D721Med (cell line): ENCODE measurements around the gene MORN4.

Experiments
- DNase-seq: peaks from one replicate; pipeline ENCODE4 v3.0.0; 2011; ENCODE audit warnings: low spot score; ENCODE audit not compliant: insufficient read length
- FAIRE-seq: peaks from 2 replicates; lab custom pipeline; 2011; peaks lifted over from hg19 to GRCh38; lab: Jason Lieb, UNC
- TF ChIP-seq, protein P1 (sequence below): IDR thresholded peaks from 2 replicates; pipeline ENCODE4 v1.5.1; 2012; ENCODE audit warnings: mild to moderate bottlenecking, control low read depth; ENCODE audit not compliant: insufficient read depth; ENCODE audit errors: missing control alignments

Gene MORN4

DNA sequence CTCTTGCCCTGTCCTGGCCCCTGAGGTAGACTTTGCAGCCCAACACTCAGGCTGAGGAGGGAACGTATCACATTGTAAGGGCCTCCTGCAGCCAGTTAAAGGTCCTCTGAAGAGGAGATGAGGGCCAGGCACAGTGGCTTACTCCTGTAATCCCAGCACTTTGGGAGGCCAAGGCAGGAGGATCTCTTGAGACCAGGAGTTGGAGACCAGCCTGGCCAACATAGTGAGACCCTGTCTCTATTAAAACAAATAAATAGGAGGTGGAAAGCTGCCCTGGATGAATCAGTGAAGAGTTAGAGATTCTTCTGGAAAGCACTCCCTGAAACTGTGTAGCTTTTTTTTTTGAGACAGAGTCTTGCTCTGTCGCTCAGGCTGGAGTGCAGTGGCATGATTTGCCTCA, 46.1 kb downstream of the MORN4 start:
- DNase-seq (no peak), FAIRE-seq (no peak)
- TF ChIP-seq, protein P1, sequence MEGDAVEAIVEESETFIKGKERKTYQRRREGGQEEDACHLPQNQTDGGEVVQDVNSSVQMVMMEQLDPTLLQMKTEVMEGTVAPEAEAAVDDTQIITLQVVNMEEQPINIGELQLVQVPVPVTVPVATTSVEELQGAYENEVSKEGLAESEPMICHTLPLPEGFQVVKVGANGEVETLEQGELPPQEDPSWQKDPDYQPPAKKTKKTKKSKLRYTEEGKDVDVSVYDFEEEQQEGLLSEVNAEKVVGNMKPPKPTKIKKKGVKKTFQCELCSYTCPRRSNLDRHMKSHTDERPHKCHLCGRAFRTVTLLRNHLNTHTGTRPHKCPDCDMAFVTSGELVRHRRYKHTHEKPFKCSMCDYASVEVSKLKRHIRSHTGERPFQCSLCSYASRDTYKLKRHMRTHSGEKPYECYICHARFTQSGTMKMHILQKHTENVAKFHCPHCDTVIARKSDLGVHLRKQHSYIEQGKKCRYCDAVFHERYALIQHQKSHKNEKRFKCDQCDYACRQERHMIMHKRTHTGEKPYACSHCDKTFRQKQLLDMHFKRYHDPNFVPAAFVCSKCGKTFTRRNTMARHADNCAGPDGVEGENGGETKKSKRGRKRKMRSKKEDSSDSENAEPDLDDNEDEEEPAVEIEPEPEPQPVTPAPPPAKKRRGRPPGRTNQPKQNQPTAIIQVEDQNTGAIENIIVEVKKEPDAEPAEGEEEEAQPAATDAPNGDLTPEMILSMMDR = no peak

DNA sequence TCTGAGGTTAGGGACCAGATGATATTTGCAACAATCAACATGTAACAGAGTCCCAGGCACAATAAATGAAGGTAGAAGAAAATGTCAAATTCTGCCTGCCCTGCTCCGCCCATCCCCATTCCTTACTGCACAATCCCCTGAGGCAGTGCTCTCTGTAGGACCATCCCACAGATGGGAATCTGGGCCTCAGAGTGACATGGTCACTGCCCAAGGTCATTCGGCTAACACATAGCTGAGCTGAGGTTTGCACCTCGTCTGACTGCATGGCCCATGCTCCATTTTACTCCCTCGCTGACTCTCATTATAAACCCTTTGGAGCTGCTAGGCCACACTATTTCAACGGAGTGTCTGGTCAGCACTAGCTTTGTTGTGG, 47.9 kb downstream of the MORN4 start:
- FAIRE-seq (no peak), DNase-seq (no peak)
- TF ChIP-seq, protein P1 = no peak

DNA sequence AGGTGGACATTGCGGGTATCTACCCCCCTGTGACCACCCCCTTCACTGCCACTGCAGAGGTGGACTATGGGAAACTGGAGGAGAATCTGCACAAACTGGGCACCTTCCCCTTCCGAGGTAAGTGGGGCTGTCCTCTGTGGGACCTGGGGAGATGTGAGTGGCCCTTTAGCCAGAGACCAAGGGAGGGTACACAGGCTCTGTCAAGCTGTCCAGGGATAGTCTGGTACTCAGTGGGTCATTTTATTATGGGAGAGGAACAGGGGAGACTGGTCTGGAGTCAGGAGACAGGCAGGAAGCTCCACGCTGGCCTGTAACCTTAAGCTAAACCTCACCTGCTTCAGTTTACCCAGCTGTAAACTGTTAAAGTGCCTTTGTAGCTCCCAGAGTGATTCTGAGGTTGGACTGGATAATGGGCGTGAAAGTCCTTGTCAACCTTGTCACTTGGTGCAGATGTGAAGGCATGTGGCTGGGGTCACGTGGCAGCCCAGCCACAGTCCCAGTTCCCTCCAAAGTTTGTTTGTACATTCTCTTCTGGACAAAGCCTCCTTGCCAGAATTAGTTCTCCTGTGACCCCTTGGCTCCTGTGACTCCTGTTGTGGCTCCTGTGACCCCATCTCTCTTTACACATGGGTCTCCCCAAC, 48.4 kb downstream of the MORN4 start:
- no peak for FAIRE-seq
- DNase-seq = no peak
- TF ChIP-seq, protein P1 = no peak

DNA sequence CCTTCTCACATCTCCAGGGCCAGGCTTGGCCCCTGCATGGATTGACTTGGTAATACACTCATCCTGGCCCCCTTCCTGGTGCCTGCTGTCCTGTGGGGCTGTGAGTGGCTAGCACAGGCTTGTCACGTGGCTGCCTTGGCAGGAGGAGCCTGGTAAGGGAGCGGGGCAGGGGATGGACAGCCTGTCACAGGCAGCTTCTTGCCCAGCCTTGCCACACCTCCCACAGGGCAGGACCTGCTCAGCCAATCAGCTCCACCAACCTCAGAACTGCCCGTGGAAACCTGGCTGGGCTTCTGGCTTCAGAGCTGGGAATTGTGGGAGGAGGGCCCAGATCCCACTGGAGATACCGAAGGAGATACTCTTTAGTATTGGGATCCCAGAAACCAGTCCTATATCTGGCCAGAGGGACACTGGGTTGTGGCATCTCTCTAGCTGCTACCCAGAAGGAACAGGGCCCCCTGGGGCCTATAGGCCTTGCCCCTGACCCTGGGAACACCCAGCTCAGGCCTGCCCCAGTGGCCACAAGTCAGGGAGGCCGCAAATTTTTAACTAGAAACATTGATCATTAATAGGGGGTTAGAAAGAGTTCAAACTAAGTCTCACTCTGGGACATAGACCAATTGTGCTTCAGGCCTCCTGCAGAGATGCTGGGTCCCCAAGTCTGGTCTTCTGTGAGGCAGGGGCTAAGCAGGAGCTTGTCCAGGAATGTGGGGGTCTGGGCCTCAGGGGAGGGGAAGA, 49.1 kb downstream of the MORN4 start, which contains the start of gene HOGA1:
Gene HOGA1 (plus strand): TSS at position 330 of the 738 bp plus-strand sequence. CDS start 315 bp downstream, at position 645.
- TF ChIP-seq, protein P1 = no peak
- FAIRE-seq (no peak), DNase-seq (no peak)

DNA sequence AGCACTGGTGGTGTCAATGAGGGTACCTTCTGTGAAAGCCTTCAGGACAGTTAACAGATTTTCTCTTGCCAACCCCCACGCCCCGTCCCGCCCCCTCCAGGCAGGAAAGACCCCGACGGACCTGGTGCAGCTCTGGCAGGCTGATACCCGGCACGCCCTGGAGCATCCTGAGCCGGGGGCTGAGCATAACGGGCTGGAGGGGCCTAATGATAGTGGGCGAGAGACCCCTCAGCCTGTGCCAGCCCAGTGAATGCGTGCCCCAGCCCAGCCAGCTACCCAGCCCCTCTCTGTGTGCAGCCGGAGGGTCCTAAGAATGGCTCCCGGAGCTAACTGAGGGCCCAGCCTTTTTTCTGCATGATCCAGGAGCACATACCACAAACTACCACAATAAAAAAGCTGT, 49.8 kb downstream of the MORN4 start:
- FAIRE-seq = no peak
- no peak for DNase-seq
- TF ChIP-seq, protein P1 = no peak

DNA sequence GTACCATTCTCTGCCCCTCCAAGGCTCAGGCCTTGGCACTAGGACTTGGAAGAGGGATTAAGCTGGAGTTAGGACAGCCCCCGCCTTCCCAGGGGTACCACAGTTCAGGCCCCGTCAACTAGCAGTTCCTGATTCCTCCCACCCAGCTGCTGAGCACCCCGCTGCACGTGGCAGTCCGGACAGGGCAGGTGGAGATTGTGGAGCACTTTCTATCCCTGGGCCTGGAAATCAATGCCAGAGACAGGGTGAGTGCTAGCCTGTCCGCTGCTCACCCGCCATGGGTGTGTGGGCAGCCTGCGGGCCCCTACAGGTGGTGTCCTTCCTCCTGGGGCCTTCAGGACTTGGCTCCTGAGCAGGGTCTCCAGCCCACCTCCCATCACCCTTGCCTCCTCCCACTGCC, 51.1 kb downstream of the MORN4 start:
- FAIRE-seq (no peak), DNase-seq (no peak)
- TF ChIP-seq, protein P1 = no peak
